CD4-positive, alpha-beta memory T cell (primary cell): ENCODE data around the gene ILDR2. TPM values are rescaled to one million over a fixed set of nuclear protein-coding genes. Genes with fewer than 3 reads are reported as not detected.

Experiments used
- CTCF ChIA-PET: fragments of 350-600 bp; sonication (Branson Sonifier 250); formaldehyde crosslinking; loops from one replicate; lab custom pipeline; 2021; ENCODE audit warnings: inconsistent platforms; ENCODE audit not compliant: partially characterized antibody; lab: Charles Lee
- POLR2A ChIA-PET: fragments of 350-600 bp; sonication (Branson Sonifier 250); formaldehyde crosslinking; loops from one replicate; lab custom pipeline; 2021; ENCODE audit not compliant: partially characterized antibody; lab: Charles Lee
- DNase-seq, 5 donors: peaks; one replicate each; pipeline versions ENCODE4 v3.0.0 to v3.0.0-alpha.2; 2020 to 2022; ENCODE audit warnings: mixed read lengths in 1 of 5
- H3K27ac ChIP-seq: one replicate; pipeline ENCODE4 v1.7.0; 2013; ENCODE audit warnings: low read depth, low read length
- H3K27me3 ChIP-seq: 2 replicates; pipeline ENCODE4 v1.7.0; 2013; ENCODE audit warnings: mild to moderate bottlenecking, low read length, moderate library complexity; ENCODE audit not compliant: insufficient read depth
- H3K36me3 ChIP-seq: 2 replicates; pipeline ENCODE4 v1.7.0; 2013; ENCODE audit warnings: mild to moderate bottlenecking, low read length, moderate library complexity; ENCODE audit not compliant: insufficient read depth
- H3K4me1 ChIP-seq: 2 replicates; pipeline ENCODE4 v1.7.0; 2013; ENCODE audit warnings: mild to moderate bottlenecking, low read length, moderate library complexity; ENCODE audit not compliant: insufficient read depth
- H3K4me3 ChIP-seq, 2 donors: one replicate each; pipeline ENCODE4 v1.7.0; 2013; ENCODE audit warnings: low read length in 2 of 2, mild to moderate bottlenecking in 1 of 2
- H3K9me3 ChIP-seq, 2 donors: one replicate each; pipeline ENCODE4 v1.7.0; 2013; ENCODE audit warnings: low read length in 2 of 2, control low read depth in 1 of 2; ENCODE audit not compliant: control insufficient read depth in 1 of 2
- H3K27ac Mint-ChIP-seq, 7 donors: one replicate each; pipeline ENCODE4 v1.8.0; 2020 to 2021; ENCODE audit warnings: mixed read lengths in 7 of 7, mild to moderate bottlenecking in 6 of 7, inconsistent platforms in 3 of 7, moderate library complexity in 3 of 7
- H3K27me3 Mint-ChIP-seq, 2 donors: one replicate each; pipeline ENCODE4 v1.8.0; 2020 to 2021; ENCODE audit warnings: mixed read lengths in 2 of 2
- H3K36me3 Mint-ChIP-seq, 2 donors: one replicate each; pipeline ENCODE4 v1.8.0; 2020 to 2021; ENCODE audit warnings: mixed read lengths in 2 of 2, inconsistent platforms in 1 of 2, mild to moderate bottlenecking in 1 of 2
- H3K4me1 Mint-ChIP-seq, 4 donors: one replicate each; pipeline ENCODE4 v1.8.0; 2020 to 2021; ENCODE audit warnings: mixed read lengths in 4 of 4, mild to moderate bottlenecking in 1 of 4
- H3K4me3 Mint-ChIP-seq, 8 donors: one replicate each; pipeline ENCODE4 v1.8.0; 2020 to 2021; ENCODE audit warnings: mixed read lengths in 8 of 8, mild to moderate bottlenecking in 7 of 8, moderate library complexity in 6 of 8, inconsistent platforms in 3 of 8
- H3K9me3 Mint-ChIP-seq, 8 donors: one replicate each; pipeline ENCODE4 v1.8.0; 2020 to 2021; ENCODE audit warnings: mixed read lengths in 8 of 8, mild to moderate bottlenecking in 5 of 8, inconsistent platforms in 3 of 8, moderate library complexity in 1 of 8
- intact Hi-C: fragments of 100-400 bp; cut with micrococcal nuclease; formaldehyde crosslinking; loops from one replicate; pipeline ENCODE4 v1.15.1; 2023
- polyA plus RNA-seq, 2 donors: library from polyadenylated mRNA; unstranded; fragments of 300-500 nt; fragmentation: Illumina TruSeq; gene quantifications; one replicate each; pipeline ENCODE4 v1.2.3, GENCODE V29; 2021
- total RNA-seq, 2 experiments: library from RNA; stranded (reverse); gene quantifications; one replicate each; pipeline ENCODE4 v1.2.3, GENCODE V29; 2021

The ILDR2 gene
- total and polyA plus RNA-seq, 4 experiments from 2014 or later, result 0.21 to 0.52 (median 0.25) TPM; not detected in 1

GRCh38 chr1:166920561-166921475 is 54.5 kb downstream of the ILDR2 start:
- Mint-ChIP-seq H3K27ac (no peak overlapping the region), H3K9me3 (no peaks in the 10 kb centered on the region), H3K4me3 (no peak overlapping the region), H3K27me3 (peaks cover 20 to 41% of the 10 kb centered on the region in 2 donors), H3K36me3 (no peaks in the 10 kb centered on the region), H3K4me1 (peaks cover 0 to 1% (median 0%) of the 10 kb centered on the region in 4 donors)
- Histone ChIP-seq H3K27ac (no peak overlapping the region), H3K9me3 (no peaks in the 10 kb centered on the region), H3K36me3 (no peaks in the 10 kb centered on the region), H3K27me3 (no peaks in the 10 kb centered on the region), H3K4me3 (no peak overlapping the region), H3K4me1 (no peaks in the 10 kb centered on the region)
- DNase-seq, result no peak
- intact Hi-C loops, result no loop called here
- ChIA-PET CTCF (no interaction called here), POLR2A (no interaction called here)

GRCh38 chr1:166918956-166919316 is 56.4 kb downstream of the ILDR2 start:
- Mint-ChIP-seq H3K27me3 (peaks cover 20 to 41% of the 10 kb centered on the region in 2 donors), H3K36me3 (no peaks in the 10 kb centered on the region), H3K4me1 (peaks cover 0 to 1% (median 0%) of the 10 kb centered on the region in 4 donors), H3K4me3 (no peak overlapping the region), H3K9me3 (no peaks in the 10 kb centered on the region), H3K27ac (no peak overlapping the region)
- H3K27ac ChIP-seq, result no peak overlapping the region
- H3K36me3 ChIP-seq, result no peaks in the 10 kb centered on the region
- POLR2A ChIA-PET, result no interaction called here
- H3K4me3 ChIP-seq, result no peak overlapping the region
- CTCF ChIA-PET, result interaction anchor here (0.7 to 18.6 kb wide), 3 partner anchors 9 to 206 kb away, joined by 3 to 842 read pairs (median 11); no protein-coding TSS in a partner anchor
- no peak for DNase-seq
- H3K4me1 ChIP-seq, result no peaks in the 10 kb centered on the region
- no peaks in the 10 kb centered on the region for H3K9me3 ChIP-seq
- intact Hi-C loops, result no loop called here
- H3K27me3 ChIP-seq, result no peaks in the 10 kb centered on the region

GRCh38 chr1:166918088-166918955 is 57.0 kb downstream of the ILDR2 start:
- H3K4me3 Mint-ChIP-seq, result no peak overlapping the region
- Histone ChIP-seq H3K4me3 (no peak overlapping the region), H3K36me3 (no peaks in the 10 kb centered on the region), H3K4me1 (no peaks in the 10 kb centered on the region), H3K27ac (no peak overlapping the region), H3K9me3 (no peaks in the 10 kb centered on the region), H3K27me3 (no peaks in the 10 kb centered on the region)
- H3K27ac Mint-ChIP-seq, result no peak overlapping the region
- no peaks in the 10 kb centered on the region for H3K9me3 Mint-ChIP-seq
- intact Hi-C loops, result no loop called here
- ChIA-PET CTCF (interaction anchor here (0.7 to 18.6 kb wide), 3 partner anchors 8 to 206 kb away, joined by 3 to 842 read pairs (median 11); no protein-coding TSS in a partner anchor), POLR2A (no interaction called here)
- no peaks in the 10 kb centered on the region for H3K36me3 Mint-ChIP-seq
- peaks cover 20 to 40% of the 10 kb centered on the region in 2 donors for H3K27me3 Mint-ChIP-seq
- H3K4me1 Mint-ChIP-seq, result peaks cover 0 to 1% (median 0%) of the 10 kb centered on the region in 4 donors
- DNase-seq, result no peak

GRCh38 chr1:166915941-166916340 is 59.4 kb downstream of the ILDR2 start:
- no peaks in the 10 kb centered on the region for H3K9me3 ChIP-seq
- H3K4me1 ChIP-seq, result no peaks in the 10 kb centered on the region
- POLR2A ChIA-PET, result no interaction called here
- Mint-ChIP-seq H3K9me3 (peaks cover 0 to 3% (median 0%) of the 10 kb centered on the region in 8 donors), H3K27me3 (peaks cover 9 to 25% of the 10 kb centered on the region in 2 donors), H3K4me1 (peaks cover 0 to 2% (median under 1%) of the 10 kb centered on the region in 4 donors), H3K27ac (no peak overlapping the region), H3K4me3 (no peak overlapping the region), H3K36me3 (no peaks in the 10 kb centered on the region)
- H3K27ac ChIP-seq, result no peak overlapping the region
- CTCF ChIA-PET, result interaction anchor here (1.0 to 18.6 kb wide), 3 partner anchors 12 to 142 kb away, joined by 3 to 842 read pairs (median 4); no protein-coding TSS in a partner anchor
- no peaks in the 10 kb centered on the region for H3K27me3 ChIP-seq
- H3K36me3 ChIP-seq, result no peaks in the 10 kb centered on the region
- no peak overlapping the region for H3K4me3 ChIP-seq
- intact Hi-C loops, result no loop called here
- no peak for DNase-seq

GRCh38 chr1:166915042-166915441 is 60.3 kb downstream of the ILDR2 start:
- Histone ChIP-seq H3K4me1 (peaks cover 3% of the 10 kb centered on the region), H3K36me3 (no peaks in the 10 kb centered on the region), H3K4me3 (no peak overlapping the region), H3K27me3 (no peaks in the 10 kb centered on the region), H3K27ac (no peak overlapping the region), H3K9me3 (no peaks in the 10 kb centered on the region)
- Mint-ChIP-seq H3K27ac (no peak overlapping the region), H3K9me3 (peaks cover 0 to 3% (median 0%) of the 10 kb centered on the region in 8 donors), H3K4me3 (no peak overlapping the region), H3K4me1 (peaks cover 0 to 7% (median 4%) of the 10 kb centered on the region in 4 donors), H3K27me3 (peaks cover 7 to 23% of the 10 kb centered on the region in 2 donors), H3K36me3 (no peaks in the 10 kb centered on the region)
- no peak for DNase-seq
- POLR2A ChIA-PET, result no interaction called here
- intact Hi-C loops, result no loop called here
- CTCF ChIA-PET, result interaction anchor here (1.3 to 18.6 kb wide), 3 partner anchors 11 to 305 kb away, joined by 3 to 842 read pairs (median 4); no protein-coding TSS in a partner anchor

- no peak for DNase-seq
- H3K9me3 Mint-ChIP-seq, result peaks cover 0 to 3% (median 0%) of the 10 kb centered on the region in 8 donors
- intact Hi-C loops, result loop anchor here (5.0 kb wide), 1 partner anchor 638 kb away; the partner anchor contains the start of gene CREG1
- Histone ChIP-seq H3K9me3 (no peaks in the 10 kb centered on the region), H3K27me3 (no peaks in the 10 kb centered on the region), H3K4me1 (peaks cover 3% of the 10 kb centered on the region), H3K36me3 (no peaks in the 10 kb centered on the region), H3K4me3 (no peak overlapping the region), H3K27ac (no peak overlapping the region)
- no peak overlapping the region for H3K4me3 Mint-ChIP-seq
- CTCF ChIA-PET, result interaction anchor here (0.9 to 18.6 kb wide), 3 partner anchors 144 to 621 kb away, joined by 3 to 842 read pairs (median 3); no protein-coding TSS in a partner anchor
- no peaks in the 10 kb centered on the region for H3K36me3 Mint-ChIP-seq
- POLR2A ChIA-PET, result no interaction called here
- H3K27me3 Mint-ChIP-seq, result peaks cover 2 to 13% of the 10 kb centered on the region in 2 donors
- no peak overlapping the region for H3K27ac Mint-ChIP-seq
- H3K4me1 Mint-ChIP-seq, result peaks cover 0 to 7% (median 4%) of the 10 kb centered on the region in 4 donors
These were observed 61.2 kb downstream of the ILDR2 start for GRCh38 chr1:166914111-166914510.
